SH-SY5Y (cell line): ENCODE results near the gene MYO18B.

Experiments used
- GATA2 ChIP-seq: IDR thresholded peaks from 2 replicates; pipeline ENCODE4 v1.6.1; 2011; ENCODE audit warnings: mild to moderate bottlenecking, low read depth, low read length
- GATA3 ChIP-seq: IDR thresholded peaks from 2 replicates; pipeline ENCODE4 v1.6.1; 2011; ENCODE audit warnings: low read depth, mild to moderate bottlenecking, low read length, moderate library complexity

DNA sequence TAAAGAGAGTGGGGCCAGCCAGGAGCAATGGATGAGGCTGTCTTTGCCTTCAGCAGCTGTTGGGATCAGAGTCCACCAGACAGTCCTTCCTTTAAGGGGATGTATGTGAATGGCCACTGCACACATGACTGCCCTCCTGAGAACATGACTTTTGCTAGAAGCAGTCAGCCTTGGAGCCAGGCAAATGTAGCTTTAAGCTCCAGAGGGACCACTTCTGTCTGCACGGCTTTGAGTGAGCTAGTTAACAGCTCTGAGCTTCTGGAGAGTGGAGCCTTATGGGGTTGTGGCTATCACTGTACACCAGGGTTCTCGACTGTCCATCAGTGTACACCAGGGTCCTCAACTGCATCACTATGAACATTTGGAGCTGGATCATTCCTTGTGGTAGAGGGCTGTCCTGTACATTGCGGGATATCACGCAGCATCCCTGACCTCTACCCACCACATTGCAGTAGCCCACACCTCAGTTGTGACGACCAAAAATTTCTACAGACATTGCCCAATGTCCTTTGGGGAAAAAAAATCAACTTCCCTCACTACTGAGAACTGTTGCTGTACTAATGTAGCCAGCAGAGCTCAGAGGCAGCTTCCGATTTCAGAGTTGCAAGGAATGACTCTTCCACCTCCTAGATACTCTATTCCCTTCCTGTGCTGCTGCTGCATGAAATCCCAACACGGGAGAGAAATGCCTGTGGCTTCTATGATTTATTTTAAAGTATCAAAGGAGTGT lies 169.4 kb downstream of the MYO18B start:
- no peak for TF ChIP-seq GATA2
- TF ChIP-seq GATA3: no peak
